Colon (tissue), 2 donors: ENCODE data around the gene C11orf68.

ENCODE experiments used
- FAIRE-seq: peaks from 2 replicates; lab custom pipeline; 2012; peaks lifted over from hg19 to GRCh38; lab: Jason Lieb, UNC
- donor health status: control.
- donor health status: control.

C11orf68 gene

DNA sequence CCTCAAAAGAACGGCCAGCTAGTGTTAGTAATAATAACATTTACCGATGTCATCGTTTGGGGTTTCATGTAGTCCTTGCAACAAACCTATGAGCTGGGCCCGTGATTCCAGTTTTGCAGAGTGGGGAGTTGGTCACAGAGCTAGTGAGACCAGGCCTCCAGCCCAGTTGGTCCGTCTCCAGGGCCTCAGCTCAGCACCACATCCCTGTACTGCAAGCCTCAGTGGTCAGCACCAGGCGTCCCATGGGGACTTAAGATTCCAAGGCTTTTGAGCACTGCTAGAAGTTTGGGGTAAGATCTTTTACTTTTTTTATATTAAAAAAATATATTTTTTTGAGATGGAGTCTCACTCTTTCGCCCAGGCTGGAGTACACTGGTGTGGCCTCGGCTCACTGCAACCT is 25.3 kb upstream of the C11orf68 start:
- no peak for FAIRE-seq

- FAIRE-seq = no peak
Measured at GRCh38 chr11:65942531-65942930, 23.7 kb upstream of the C11orf68 start.

DNA sequence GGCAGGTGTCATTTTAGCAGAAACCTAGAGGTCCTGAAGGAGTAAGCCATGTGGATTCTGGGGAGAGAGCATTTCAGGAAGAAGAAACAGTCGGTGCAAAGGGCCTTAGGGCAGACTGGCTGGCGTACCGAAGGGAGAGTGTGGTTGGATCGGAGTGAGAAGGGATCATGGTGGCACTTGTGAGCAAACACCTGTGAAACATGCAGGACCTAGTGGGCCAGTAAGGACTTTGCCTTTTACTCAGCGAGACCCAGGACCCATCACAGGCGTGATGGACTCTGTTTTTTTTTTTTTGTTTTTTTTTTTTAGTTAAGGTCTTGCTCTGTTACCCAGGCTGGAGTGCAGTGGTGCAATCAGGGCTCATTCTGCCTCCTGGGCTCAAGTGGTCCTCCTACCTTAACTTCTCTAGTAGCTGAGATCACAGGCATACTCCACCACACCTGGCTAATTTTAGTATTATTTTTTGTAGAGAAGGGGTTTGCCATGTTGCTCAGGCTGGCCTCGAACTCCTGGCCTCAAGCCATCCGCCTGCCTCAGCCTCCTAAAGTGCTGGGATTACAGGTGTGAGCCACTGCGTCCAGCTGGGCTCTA is 23.0 kb upstream of the C11orf68 start:
- FAIRE-seq = no peak

GRCh38 chr11:65937766-65938165 is 18.9 kb upstream of the C11orf68 start:
- FAIRE-seq = no peak

- FAIRE-seq = no peak
Measured at GRCh38 chr11:65934014-65934413, 15.2 kb upstream of the C11orf68 start.

DNA sequence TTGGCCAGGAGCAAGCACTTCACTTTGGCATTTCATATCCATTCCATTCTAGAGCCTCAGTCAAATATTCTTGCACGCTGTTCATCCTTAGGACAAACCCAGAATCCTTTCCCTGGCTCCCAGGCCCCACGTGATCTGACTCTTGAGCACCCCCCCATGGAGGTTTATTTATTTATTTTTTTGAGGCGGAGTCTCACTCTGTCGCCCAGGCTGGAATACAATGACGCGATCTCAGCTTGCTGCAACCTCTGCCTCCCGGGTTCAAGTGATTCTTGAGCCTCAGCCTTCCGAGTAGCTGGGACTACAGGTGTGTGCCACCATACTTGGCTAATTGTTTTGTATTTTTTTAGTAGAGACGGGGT is 13.7 kb upstream of the C11orf68 start:
- no peak for FAIRE-seq

- no peak for FAIRE-seq
Measured at GRCh38 chr11:65931773-65932557, 13.1 kb upstream of the C11orf68 start.

- FAIRE-seq = no peak
Measured at GRCh38 chr11:65928667-65929066, 9.8 kb upstream of the C11orf68 start.

- FAIRE-seq = no peak
Measured at GRCh38 chr11:65927904-65928397, 9.1 kb upstream of the C11orf68 start.

- no peak for FAIRE-seq
Measured at GRCh38 chr11:65925397-65925796, 6.5 kb upstream of the C11orf68 start.

GRCh38 chr11:65922565-65922964 is 3.7 kb upstream of the C11orf68 start:
- FAIRE-seq = no peak

GRCh38 chr11:65921876-65922275 is 3.0 kb upstream of the C11orf68 start:
- no peak for FAIRE-seq

DNA sequence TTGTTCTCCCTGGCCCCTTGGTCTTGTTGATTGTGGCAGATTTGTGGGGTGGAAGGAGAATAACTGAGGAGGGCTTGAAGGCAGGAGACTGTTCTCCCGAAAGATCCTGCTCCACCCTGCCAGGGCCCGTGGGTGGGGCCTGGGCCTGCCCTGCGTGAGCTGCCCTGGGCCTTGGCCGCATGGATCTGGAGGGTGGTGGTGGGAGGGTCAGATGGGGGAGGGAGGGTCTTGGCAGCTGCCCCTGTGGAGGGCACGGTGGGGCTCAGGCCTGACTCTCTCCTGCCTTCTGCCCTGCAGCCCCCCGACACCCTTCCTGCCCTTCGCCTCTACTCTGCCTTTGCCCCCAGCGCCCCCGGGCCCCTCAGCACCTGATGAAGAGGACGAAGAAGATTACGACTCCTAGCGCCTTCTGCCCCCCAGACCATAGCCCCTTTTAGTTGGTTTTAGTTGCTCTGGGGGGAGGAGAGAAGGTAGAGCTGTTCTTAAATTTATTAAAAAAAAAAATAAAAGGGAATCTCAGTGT is 2.2 kb upstream of the C11orf68 start:
- FAIRE-seq = no peak

- no peak for FAIRE-seq
Measured at GRCh38 chr11:65920372-65920802, 1.5 kb upstream of the C11orf68 start.

DNA sequence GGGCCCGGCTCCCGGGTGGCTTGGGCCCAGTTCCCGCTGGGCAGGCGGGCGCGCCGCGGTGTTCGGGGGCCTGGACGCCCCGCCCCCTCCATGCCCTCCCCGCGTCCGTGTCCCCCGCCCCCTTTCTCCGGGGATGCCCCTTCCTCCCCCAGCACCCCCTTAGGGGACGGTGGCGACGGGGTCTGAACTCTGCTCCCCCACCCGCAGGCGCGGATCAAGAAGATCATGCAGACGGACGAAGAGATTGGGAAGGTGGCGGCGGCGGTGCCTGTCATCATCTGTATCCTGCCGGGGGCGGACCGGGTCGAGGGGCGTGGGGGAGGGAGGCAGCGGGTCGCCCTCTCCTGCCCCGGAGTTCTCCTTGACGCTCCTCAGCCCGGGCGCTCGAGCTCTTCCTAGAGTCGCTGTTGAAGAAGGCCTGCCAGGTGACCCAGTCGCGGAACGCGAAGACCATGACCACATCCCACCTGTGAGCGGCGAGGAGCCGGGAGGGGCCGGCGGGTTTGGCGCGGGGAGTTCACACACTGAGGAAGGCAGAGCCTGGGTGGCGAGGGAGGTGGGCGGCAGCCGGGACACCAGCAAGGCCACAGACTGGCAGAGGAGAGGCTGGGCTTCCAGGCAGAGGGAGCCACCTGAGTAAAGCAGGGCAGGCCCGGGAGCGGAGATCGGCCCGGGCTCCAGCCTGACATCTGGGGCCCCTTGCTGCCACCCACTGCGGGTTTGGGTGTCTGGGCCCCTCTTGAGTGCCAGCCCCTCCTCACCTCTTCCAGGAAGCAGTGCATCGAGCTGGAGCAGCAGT is 910 bp upstream of the C11orf68 start:
- no peak for FAIRE-seq

DNA sequence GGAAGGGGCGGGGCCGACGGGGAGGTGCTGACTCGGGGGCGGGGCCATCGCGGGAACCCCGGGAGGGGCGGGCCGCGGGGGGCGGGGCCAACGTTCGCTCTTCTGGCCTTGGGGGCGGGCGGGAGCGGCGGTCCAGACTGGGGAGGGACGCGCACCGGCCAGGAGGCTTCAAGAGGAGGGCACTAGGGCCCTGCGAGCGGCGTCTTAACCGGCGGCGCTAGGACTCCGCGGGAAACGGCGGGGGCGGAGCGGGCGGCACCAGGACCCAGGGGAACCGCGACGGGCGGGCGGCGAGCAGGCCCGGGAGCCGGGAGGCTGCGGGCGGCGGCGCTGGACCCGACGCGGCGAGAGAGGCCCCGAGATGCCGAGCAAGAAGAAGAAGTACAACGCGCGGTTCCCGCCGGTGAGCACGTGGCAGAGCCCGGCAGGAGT is 295 bp upstream of the C11orf68 start, which contains the start of gene DRAP1:
Gene DRAP1, plus strand, starts transcription at position 286 of the 432 bp plus-strand sequence. Its CDS starts 76 bp downstream, at position 362.
- no peak for FAIRE-seq

GRCh38 chr11:65917434-65918210 is 1.2 kb downstream of the C11orf68 start:
- FAIRE-seq = no peak

- no peak for FAIRE-seq
Measured at GRCh38 chr11:65917077-65917433, 1.8 kb downstream of the C11orf68 start.

DNA sequence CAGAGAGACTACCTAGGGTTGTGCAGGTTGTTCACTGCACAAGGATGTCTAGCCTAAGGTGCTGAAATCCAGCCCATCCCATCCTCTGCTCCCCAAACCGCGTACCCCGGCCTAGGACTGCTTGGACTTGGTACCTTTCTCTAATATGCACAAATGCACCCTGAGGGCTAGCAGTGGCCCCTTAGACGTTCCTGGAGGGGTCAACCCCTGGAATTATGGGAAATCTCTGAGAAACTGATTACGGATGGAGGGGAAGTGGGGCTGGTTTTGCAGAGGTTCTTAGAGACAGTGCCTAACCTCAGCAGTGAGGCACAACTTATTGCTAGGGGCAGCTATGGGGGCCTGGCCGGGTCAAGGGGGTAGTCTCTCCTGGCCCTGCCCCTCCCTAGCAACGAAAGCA is 2.5 kb downstream of the C11orf68 start:
- no peak for FAIRE-seq

GRCh38 chr11:65915821-65916251 is 3.0 kb downstream of the C11orf68 start:
- no peak for FAIRE-seq

DNA sequence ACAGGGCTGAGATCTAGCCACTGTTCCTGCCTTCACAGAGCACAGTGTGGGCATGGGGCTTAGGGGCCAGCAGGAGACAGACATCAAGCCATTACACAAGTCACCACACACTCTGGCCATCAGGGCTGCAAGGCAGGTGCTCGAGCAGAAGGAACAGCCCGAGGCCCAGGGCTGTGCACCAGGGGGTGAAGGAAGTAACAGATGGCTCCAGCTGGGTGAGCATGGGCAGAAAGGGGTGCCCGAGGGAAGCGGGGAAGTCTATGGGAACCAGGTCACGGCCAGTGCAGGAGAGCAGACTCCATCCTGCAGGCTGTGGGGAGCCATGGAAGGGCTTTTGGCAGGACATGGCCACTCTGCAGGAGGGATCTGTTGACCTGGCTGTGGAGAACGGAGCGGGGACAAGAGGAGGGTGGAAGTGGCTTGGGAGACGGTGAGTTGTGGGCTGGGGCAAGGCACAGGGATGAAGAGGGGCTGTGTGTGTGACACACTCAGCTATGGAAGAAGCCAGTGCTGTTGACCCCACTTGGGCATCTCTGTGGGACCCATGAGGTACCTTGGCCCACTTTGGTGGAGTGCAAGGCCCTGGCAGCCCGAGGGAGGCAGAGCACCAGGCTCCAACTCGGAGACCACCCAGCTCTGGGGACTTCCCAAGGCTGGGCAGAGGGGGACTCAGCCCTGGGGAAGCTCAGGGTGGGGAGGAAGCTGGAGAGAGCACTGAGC is 3.6 kb downstream of the C11orf68 start:
- FAIRE-seq = no peak
